Measurements from ENCODE around the gene PCDHA1. TPM values are rescaled to one million over a fixed set of nuclear protein-coding genes. Genes with fewer than 3 reads are reported as not detected.
"Not testable (repeated sequence)": the region's sequence is repeated elsewhere in the genome, so short reads cannot be mapped to it uniquely, and the experiment has no call there.

Gene PCDHA1
- total RNA-seq, result not detected

GRCh38 chr5:140785905-140786686 is at the start of gene PCDHA1:
PCDHA1 (plus strand) TSS chr5:140786140.
- POLR2A ChIA-PET, result no interaction called here
- peaks cover 3% of the 10 kb centered on the region for H3K27me3 Mint-ChIP-seq
- ATAC-seq (ENCODE audit: low read depth) (no peak), DNase-seq (no peak)
- H3K36me3 Mint-ChIP-seq, result no peaks in the 10 kb centered on the region
- H3K9me3 Mint-ChIP-seq, result peaks cover 16% of the 10 kb centered on the region
- no peaks in the 10 kb centered on the region for H3K4me1 Mint-ChIP-seq
- no peak within 1 kb of the TSS for H3K27ac Mint-ChIP-seq
- H3K4me3 Mint-ChIP-seq, result no peak within 1 kb of the TSS

GRCh38 chr5:140737486-140737885 is 48.5 kb upstream of the PCDHA1 start:
- ATAC-seq (ENCODE audit: low read depth) (no peak), DNase-seq (no peak)
- POLR2A ChIA-PET, result no interaction called here
- Mint-ChIP-seq H3K36me3 (no peaks in the 10 kb centered on the region), H3K27me3 (no peaks in the 10 kb centered on the region), H3K27ac (no peak overlapping the region), H3K9me3 (peaks cover 15% of the 10 kb centered on the region), H3K4me1 (peaks cover 2% of the 10 kb centered on the region), H3K4me3 (no peak overlapping the region)

- no peaks in the 10 kb centered on the region for H3K36me3 Mint-ChIP-seq
- POLR2A ChIA-PET, result no interaction called here
- DNase-seq (no peak), ATAC-seq (ENCODE audit: low read depth) (no peak)
- no peak overlapping the region for H3K27ac Mint-ChIP-seq
- H3K4me3 Mint-ChIP-seq, result no peak overlapping the region
- H3K9me3 Mint-ChIP-seq, result peaks cover 14% of the 10 kb centered on the region
- peaks cover 2% of the 10 kb centered on the region for H3K4me1 Mint-ChIP-seq
- no peaks in the 10 kb centered on the region for H3K27me3 Mint-ChIP-seq
These were observed 44.0 kb upstream of the PCDHA1 start for GRCh38 chr5:140741967-140742366.

GRCh38 chr5:140753561-140753960 is 32.4 kb upstream of the PCDHA1 start:
- POLR2A ChIA-PET, result interaction anchor here (0.6 kb wide), 1 partner anchor 168 kb away, joined by 7 read pairs; no protein-coding TSS in a partner anchor
- Mint-ChIP-seq H3K27ac (no peak overlapping the region), H3K4me1 (no peaks in the 10 kb centered on the region), H3K4me3 (no peak overlapping the region), H3K27me3 (no peaks in the 10 kb centered on the region), H3K36me3 (no peaks in the 10 kb centered on the region), H3K9me3 (peaks cover 36% of the 10 kb centered on the region)
- DNase-seq (no peak), ATAC-seq (ENCODE audit: low read depth) (no peak)

- no peaks in the 10 kb centered on the region for H3K27me3 Mint-ChIP-seq
- H3K4me1 Mint-ChIP-seq, result no peaks in the 10 kb centered on the region
- H3K4me3 Mint-ChIP-seq, result no peak overlapping the region
- H3K27ac Mint-ChIP-seq, result no peak overlapping the region
- POLR2A ChIA-PET, result no interaction called here
- peaks cover 40% of the 10 kb centered on the region for H3K9me3 Mint-ChIP-seq
- DNase-seq, result no peak
- no peak for ATAC-seq (ENCODE audit: low read depth)
- peaks cover 2% of the 10 kb centered on the region for H3K36me3 Mint-ChIP-seq
These were observed 21.6 kb upstream of the PCDHA1 start for GRCh38 chr5:140764177-140764973.

GRCh38 chr5:140767444-140767843 is 18.5 kb upstream of the PCDHA1 start:
- Mint-ChIP-seq H3K9me3 (peaks cover 35% of the 10 kb centered on the region), H3K27ac (no peak overlapping the region), H3K27me3 (no peaks in the 10 kb centered on the region), H3K4me1 (no peaks in the 10 kb centered on the region), H3K36me3 (no peaks in the 10 kb centered on the region), H3K4me3 (no peak overlapping the region)
- ATAC-seq (ENCODE audit: low read depth), result no peak
- no peak for DNase-seq
- POLR2A ChIA-PET, result no interaction called here

- POLR2A ChIA-PET, result no interaction called here
- H3K9me3 Mint-ChIP-seq, result peaks cover 28% of the 10 kb centered on the region
These were observed 5.4 kb upstream of the PCDHA1 start for GRCh38 chr5:140780512-140780911.

GRCh38 chr5:140787422-140787821 is 1.5 kb downstream of the PCDHA1 start:
- POLR2A ChIA-PET; H3K4me1 Mint-ChIP-seq; H3K27ac Mint-ChIP-seq; DNase-seq; H3K36me3 Mint-ChIP-seq; H3K27me3 Mint-ChIP-seq; H3K4me3 Mint-ChIP-seq; ATAC-seq (ENCODE audit: low read depth): not testable (repeated sequence)
- peaks cover 15% of the 10 kb centered on the region for H3K9me3 Mint-ChIP-seq

More at GRCh38 chr5:140780512-140780911, 5.4 kb upstream of the PCDHA1 start:
- Mint-ChIP-seq H3K27me3 (no peaks in the 10 kb centered on the region), H3K36me3 (no peaks in the 10 kb centered on the region), H3K4me3 (no peak overlapping the region), H3K27ac (no peak overlapping the region), H3K4me1 (no peaks in the 10 kb centered on the region)
- no peak for ATAC-seq (ENCODE audit: low read depth)
- no peak for DNase-seq

- POLR2A ChIA-PET; H3K27ac Mint-ChIP-seq; H3K4me3 Mint-ChIP-seq; H3K4me1 Mint-ChIP-seq; DNase-seq; ATAC-seq (ENCODE audit: low read depth); H3K27me3 Mint-ChIP-seq; H3K36me3 Mint-ChIP-seq: not testable (repeated sequence)
- H3K9me3 Mint-ChIP-seq, result peaks cover 17% of the 10 kb centered on the region
These were observed 2.0 kb downstream of the PCDHA1 start for GRCh38 chr5:140787849-140788504.

GRCh38 chr5:140791089-140791488 is 5.1 kb downstream of the PCDHA1 start:
- H3K9me3 Mint-ChIP-seq, result peaks cover 17% of the 10 kb centered on the region
- POLR2A ChIA-PET, result no interaction called here
- no peaks in the 10 kb centered on the region for H3K36me3 Mint-ChIP-seq
- no peak for ATAC-seq (ENCODE audit: low read depth)
- H3K4me1 Mint-ChIP-seq, result no peaks in the 10 kb centered on the region
- DNase-seq, result no peak
- no peak overlapping the region for H3K4me3 Mint-ChIP-seq
- H3K27ac Mint-ChIP-seq, result no peak overlapping the region
- H3K27me3 Mint-ChIP-seq, result peaks cover 10% of the 10 kb centered on the region

- H3K27me3 Mint-ChIP-seq, result peaks cover 8% of the 10 kb centered on the region
- H3K27ac Mint-ChIP-seq, result no peak within 1 kb of the TSS
- H3K4me3 Mint-ChIP-seq, result no peak within 1 kb of the TSS
- POLR2A ChIA-PET, result no interaction called here
- no peak for DNase-seq
- H3K4me1 Mint-ChIP-seq, result no peaks in the 10 kb centered on the region
- peaks cover 14% of the 10 kb centered on the region for H3K9me3 Mint-ChIP-seq
- H3K36me3 Mint-ChIP-seq, result no peaks in the 10 kb centered on the region
- no peak for ATAC-seq (ENCODE audit: low read depth)
These were observed 8.8 kb downstream of the PCDHA1 start, which contains the start of gene PCDHA2 for GRCh38 chr5:140794595-140795258. PCDHA2 (plus strand) TSS chr5:140794852.

GRCh38 chr5:140795259-140795641 is 9.3 kb downstream of the PCDHA1 start:
- Mint-ChIP-seq H3K9me3 (peaks cover 16% of the 10 kb centered on the region), H3K4me1 (no peaks in the 10 kb centered on the region), H3K36me3 (no peaks in the 10 kb centered on the region), H3K27me3 (peaks cover 7% of the 10 kb centered on the region), H3K27ac (no peak overlapping the region), H3K4me3 (no peak overlapping the region)
- DNase-seq (no peak), ATAC-seq (ENCODE audit: low read depth) (no peak)
- POLR2A ChIA-PET, result no interaction called here

- DNase-seq; POLR2A ChIA-PET; H3K4me1 Mint-ChIP-seq; H3K4me3 Mint-ChIP-seq; H3K27me3 Mint-ChIP-seq; H3K36me3 Mint-ChIP-seq; H3K27ac Mint-ChIP-seq; ATAC-seq (ENCODE audit: low read depth): not testable (repeated sequence)
- H3K9me3 Mint-ChIP-seq, result peaks cover 14% of the 10 kb centered on the region
These were observed 10.3 kb downstream of the PCDHA1 start for GRCh38 chr5:140796072-140796717.

Data from activated naive CD8-positive, alpha-beta T cell treated with anti-CD3 and anti-CD28 coated beads, Interleukin-2, amount 10 ng/mL, durations not matched to agents 7 days and 5 days (primary cell).